Measurements from ENCODE around the gene BSCL2.
"Not testable (repeated sequence)": the region's sequence is repeated elsewhere in the genome, so short reads cannot be mapped to it uniquely, and the experiment has no call there.

BSCL2 gene

GRCh38 chr11:62656796-62657429 is 50.3 kb downstream of the BSCL2 start:
- DNase-seq (ENCODE audit: low read depth, low spot score) = no peak

GRCh38 chr11:62654297-62654696 is 52.9 kb downstream of the BSCL2 start:
- no peak for DNase-seq (ENCODE audit: low read depth, low spot score)

GRCh38 chr11:62652161-62653006 is 54.8 kb downstream of the BSCL2 start:
- no peak for DNase-seq (ENCODE audit: low read depth, low spot score)

GRCh38 chr11:62650283-62650682 is 56.9 kb downstream of the BSCL2 start:
- DNase-seq (ENCODE audit: low read depth, low spot score) = not testable (repeated sequence)

GRCh38 chr11:62649486-62649885 is 57.7 kb downstream of the BSCL2 start:
- DNase-seq (ENCODE audit: low read depth, low spot score) = no peak

- no peak for DNase-seq (ENCODE audit: low read depth, low spot score)
Measured at GRCh38 chr11:62648967-62649364, 58.3 kb downstream of the BSCL2 start.

GRCh38 chr11:62648185-62648966 is 58.8 kb downstream of the BSCL2 start:
- no peak for DNase-seq (ENCODE audit: low read depth, low spot score)

GRCh38 chr11:62647609-62648005 is 59.6 kb downstream of the BSCL2 start:
- DNase-seq (ENCODE audit: low read depth, low spot score) = no peak

- DNase-seq (ENCODE audit: low read depth, low spot score) = no peak
Measured at GRCh38 chr11:62646825-62647608, 60.2 kb downstream of the BSCL2 start.

- DNase-seq (ENCODE audit: low read depth, low spot score) = peak; percentile 92
Measured at GRCh38 chr11:62645946-62646824, 61.0 kb downstream of the BSCL2 start, which contains the start of gene GANAB. Gene GANAB (minus strand): TSS chr11:62646613. CDS start chr11:62646599, 14 bp downstream.

- DNase-seq (ENCODE audit: low read depth, low spot score) = no peak
Measured at GRCh38 chr11:62645671-62645945, 61.6 kb downstream of the BSCL2 start.

GRCh38 chr11:62644220-62644619 is 63.0 kb downstream of the BSCL2 start:
- DNase-seq (ENCODE audit: low read depth, low spot score) = no peak
